AG04449 (cell line): Measurements from ENCODE around the gene TCF15.

Source experiments
- CTCF ChIA-PET: fragments of 350-600 bp; formaldehyde crosslinking; extraction: SDS; loops from one replicate; lab custom pipeline; 2021; ENCODE audit warnings: antibody characterized with exemption; lab: Yijun Ruan, JAX
- POLR2A ChIA-PET: fragments of 400-600, 350-600 bp; formaldehyde crosslinking; extraction: SDS; loops from one replicate; lab custom pipeline; 2020; ENCODE audit warnings: antibody characterized with exemption, inconsistent platforms; lab: Yijun Ruan, JAX
- DNase-seq: peaks from one replicate; pipeline ENCODE4 v3.0.0-alpha.2; 2010; ENCODE audit warnings: low read depth, low spot score
- H3K4me3 ChIP-seq: 2 replicates; pipeline ENCODE4 v1.5.1; 2011; ENCODE audit warnings: low read depth, mild to moderate bottlenecking, control low read depth, low read length
- TF ChIP-seq, protein P1 (sequence below): IDR thresholded peaks from one replicate; pipeline ENCODE4 v1.5.1; 2011; ENCODE audit warnings: mild to moderate bottlenecking, moderate library complexity, low read length, control low read depth, inconsistent platforms; ENCODE audit not compliant: insufficient read depth; ENCODE audit errors: missing control alignments

TCF15 gene, protein sequence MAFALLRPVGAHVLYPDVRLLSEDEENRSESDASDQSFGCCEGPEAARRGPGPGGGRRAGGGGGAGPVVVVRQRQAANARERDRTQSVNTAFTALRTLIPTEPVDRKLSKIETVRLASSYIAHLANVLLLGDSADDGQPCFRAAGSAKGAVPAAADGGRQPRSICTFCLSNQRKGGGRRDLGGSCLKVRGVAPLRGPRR

GRCh38 chr20:610130-611046, at the start of gene TCF15:
Gene TCF15, minus strand, starts transcription at chr20:610309. Its CDS starts 72 bp downstream, at chr20:610237.
- ChIA-PET CTCF (no interaction called here), POLR2A (no interaction called here)
- no peak for DNase-seq
- no peak within 1 kb of the TSS for H3K4me3 ChIP-seq
- TF ChIP-seq, protein P1, sequence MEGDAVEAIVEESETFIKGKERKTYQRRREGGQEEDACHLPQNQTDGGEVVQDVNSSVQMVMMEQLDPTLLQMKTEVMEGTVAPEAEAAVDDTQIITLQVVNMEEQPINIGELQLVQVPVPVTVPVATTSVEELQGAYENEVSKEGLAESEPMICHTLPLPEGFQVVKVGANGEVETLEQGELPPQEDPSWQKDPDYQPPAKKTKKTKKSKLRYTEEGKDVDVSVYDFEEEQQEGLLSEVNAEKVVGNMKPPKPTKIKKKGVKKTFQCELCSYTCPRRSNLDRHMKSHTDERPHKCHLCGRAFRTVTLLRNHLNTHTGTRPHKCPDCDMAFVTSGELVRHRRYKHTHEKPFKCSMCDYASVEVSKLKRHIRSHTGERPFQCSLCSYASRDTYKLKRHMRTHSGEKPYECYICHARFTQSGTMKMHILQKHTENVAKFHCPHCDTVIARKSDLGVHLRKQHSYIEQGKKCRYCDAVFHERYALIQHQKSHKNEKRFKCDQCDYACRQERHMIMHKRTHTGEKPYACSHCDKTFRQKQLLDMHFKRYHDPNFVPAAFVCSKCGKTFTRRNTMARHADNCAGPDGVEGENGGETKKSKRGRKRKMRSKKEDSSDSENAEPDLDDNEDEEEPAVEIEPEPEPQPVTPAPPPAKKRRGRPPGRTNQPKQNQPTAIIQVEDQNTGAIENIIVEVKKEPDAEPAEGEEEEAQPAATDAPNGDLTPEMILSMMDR, result no peak

DNA sequence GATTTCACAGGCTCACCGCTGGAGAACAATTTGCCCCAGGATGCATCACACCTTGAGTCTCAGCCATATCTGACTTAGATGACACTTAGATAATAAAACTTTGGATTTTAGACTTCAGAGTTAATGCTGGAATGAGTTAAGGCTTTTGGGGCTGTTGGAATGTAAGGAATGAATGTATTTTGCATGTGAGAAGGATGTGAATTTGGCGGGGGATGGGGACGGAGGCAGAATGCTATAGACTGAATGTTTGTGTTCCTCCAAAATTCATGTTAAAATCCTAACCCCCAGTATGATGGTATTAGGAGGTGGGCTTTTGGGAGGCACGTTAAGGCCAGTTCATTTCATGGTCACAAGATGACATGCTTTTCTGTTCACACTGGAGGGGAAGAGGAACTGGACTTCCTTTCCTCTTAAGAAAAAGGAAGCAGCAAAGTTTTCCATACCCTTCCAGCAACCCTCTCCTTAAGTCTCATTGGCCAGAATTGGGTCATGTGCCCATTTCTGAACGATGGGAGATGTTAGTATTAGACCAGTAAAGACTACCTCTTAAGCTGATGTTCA, 48.7 kb upstream of the TCF15 start:
- no peak for DNase-seq
- POLR2A ChIA-PET, result no interaction called here
- CTCF ChIA-PET, result interaction anchor here (1.6 to 5.1 kb wide), 2 partner anchors 8 to 12 kb away, joined by 9 to 43 read pairs; no protein-coding TSS in a partner anchor

GRCh38 chr20:658202-658601, 48.1 kb upstream of the TCF15 start:
- DNase-seq, result no peak
- H3K4me3 ChIP-seq, result no peak overlapping the region
- ChIA-PET CTCF (interaction anchor here (1.0 to 5.1 kb wide), 3 partner anchors 9 to 12 kb away, joined by 4 to 43 read pairs (median 9); no protein-coding TSS in a partner anchor), POLR2A (no interaction called here)
- TF ChIP-seq, protein P1, result no peak

More for the DNA sequence above, 48.7 kb upstream of the TCF15 start:
- no peak overlapping the region for H3K4me3 ChIP-seq
- TF ChIP-seq, protein P1, result no peak

- no peak for DNase-seq
- POLR2A ChIA-PET, result no interaction called here
- CTCF ChIA-PET, result interaction anchor here (4.0 to 5.1 kb wide), 2 partner anchors 9 to 11 kb away, joined by 32 to 43 read pairs; no protein-coding TSS in a partner anchor
Observed at GRCh38 chr20:655726-656624, 45.9 kb upstream of the TCF15 start.

DNA sequence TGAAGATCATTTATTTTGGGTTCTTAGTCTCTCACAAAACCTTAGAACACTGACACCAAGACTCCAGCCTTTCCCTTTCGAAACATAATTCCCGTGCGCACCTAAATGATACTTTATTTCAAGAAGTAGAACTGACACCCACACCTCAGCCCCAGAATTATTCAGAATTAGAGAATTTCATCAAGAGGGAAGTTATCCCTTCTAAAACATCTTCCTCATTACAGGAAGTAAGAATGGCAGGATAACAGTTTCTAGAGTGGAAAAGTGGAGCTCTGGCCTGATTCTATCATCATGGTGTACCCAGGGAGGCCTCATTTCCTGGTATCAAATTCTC, 44.3 kb upstream of the TCF15 start:
- ChIA-PET CTCF (interaction anchor here (1.0 to 5.1 kb wide), 3 partner anchors 8 to 12 kb away, joined by 3 to 43 read pairs (median 32); no protein-coding TSS in a partner anchor), POLR2A (no interaction called here)
- TF ChIP-seq, protein P1, result no peak
- DNase-seq, result no peak
- H3K4me3 ChIP-seq, result no peak overlapping the region

More at GRCh38 chr20:655726-656624, 45.9 kb upstream of the TCF15 start:
- TF ChIP-seq, protein P1, result no peak
- no peak overlapping the region for H3K4me3 ChIP-seq
